HTR-8/SVneo (cell line): ENCODE results near the gene POLR1A.

Experiments used
- DNase-seq: peaks from one replicate; pipeline ENCODE4 v3.0.0; 2011; ENCODE audit warnings: low spot score, mixed read lengths; ENCODE audit not compliant: insufficient read length
- FAIRE-seq: peaks from 2 replicates; lab custom pipeline; 2011; peaks lifted over from hg19 to GRCh38; lab: Jason Lieb, UNC

The POLR1A gene

GRCh38 chr2:86026744-86027065, 79.0 kb downstream of the POLR1A start:
- no peak for FAIRE-seq

GRCh38 chr2:86025976-86026743, 79.5 kb downstream of the POLR1A start:
- no peak for FAIRE-seq
- no peak for DNase-seq

More at GRCh38 chr2:86026744-86027065, 79.0 kb downstream of the POLR1A start:
- no peak for DNase-seq

GRCh38 chr2:86025229-86025820, 80.4 kb downstream of the POLR1A start:
- no peak for FAIRE-seq
- DNase-seq: no peak

GRCh38 chr2:86023366-86023712, 82.3 kb downstream of the POLR1A start:
- FAIRE-seq (no peak), DNase-seq (no peak)

- FAIRE-seq: no peak
These were observed 82.9 kb downstream of the POLR1A start for GRCh38 chr2:86022661-86023365.

GRCh38 chr2:86021396-86022378, 84.0 kb downstream of the POLR1A start:
- DNase-seq (no peak), FAIRE-seq (no peak)

More at GRCh38 chr2:86022661-86023365, 82.9 kb downstream of the POLR1A start:
- no peak for DNase-seq

- FAIRE-seq: no peak
- no peak for DNase-seq
These were observed 84.7 kb downstream of the POLR1A start for GRCh38 chr2:86020984-86021383.

- DNase-seq (no peak), FAIRE-seq (no peak)
These were observed 86.6 kb downstream of the POLR1A start for GRCh38 chr2:86019121-86019520.

- no peak for FAIRE-seq
These were observed 87.5 kb downstream of the POLR1A start for GRCh38 chr2:86017901-86018896.

GRCh38 chr2:86016581-86016980, 89.1 kb downstream of the POLR1A start:
- FAIRE-seq: no peak
- DNase-seq: no peak

More at GRCh38 chr2:86017901-86018896, 87.5 kb downstream of the POLR1A start:
- DNase-seq: no peak

- DNase-seq: no peak
- FAIRE-seq: no peak
These were observed 90.0 kb downstream of the POLR1A start for GRCh38 chr2:86015699-86016098.

GRCh38 chr2:86015006-86015405, 90.7 kb downstream of the POLR1A start:
- FAIRE-seq (no peak), DNase-seq (no peak)

GRCh38 chr2:86014493-86014892, 91.2 kb downstream of the POLR1A start:
- FAIRE-seq (no peak), DNase-seq (no peak)

- FAIRE-seq: no peak
- DNase-seq: no peak
These were observed 93.5 kb downstream of the POLR1A start for GRCh38 chr2:86012007-86012712.

- no peak for FAIRE-seq
These were observed 94.2 kb downstream of the POLR1A start for GRCh38 chr2:86011449-86011941.

GRCh38 chr2:86010083-86010482, 95.6 kb downstream of the POLR1A start:
- DNase-seq (no peak), FAIRE-seq (no peak)

More at GRCh38 chr2:86011449-86011941, 94.2 kb downstream of the POLR1A start:
- DNase-seq: no peak

- FAIRE-seq: no peak
- DNase-seq: no peak
These were observed 99.2 kb downstream of the POLR1A start for GRCh38 chr2:86006524-86006923.

- no peak for DNase-seq
- FAIRE-seq: no peak
These were observed 101.7 kb downstream of the POLR1A start for GRCh38 chr2:86003967-86004366.
